Hepatocyte (in vitro differentiated cells): ENCODE data around the gene TBXAS1.

ENCODE experiments used
- EZH2 ChIP-seq: fragments of 200-600 bp; sonication (generic); IDR thresholded peaks from 2 replicates; pipeline ENCODE4 v1.6.1; 2016; ENCODE audit warnings: antibody characterized with exemption, mild to moderate bottlenecking, borderline replicate concordance
- TF ChIP-seq, protein P1 (sequence below): fragments of 200-600 bp; sonication (generic); IDR thresholded peaks from 2 replicates; pipeline ENCODE4 v1.5.1; 2016; ENCODE audit warnings: antibody characterized with exemption, mild to moderate bottlenecking; ENCODE audit not compliant: poor library complexity

DNA sequence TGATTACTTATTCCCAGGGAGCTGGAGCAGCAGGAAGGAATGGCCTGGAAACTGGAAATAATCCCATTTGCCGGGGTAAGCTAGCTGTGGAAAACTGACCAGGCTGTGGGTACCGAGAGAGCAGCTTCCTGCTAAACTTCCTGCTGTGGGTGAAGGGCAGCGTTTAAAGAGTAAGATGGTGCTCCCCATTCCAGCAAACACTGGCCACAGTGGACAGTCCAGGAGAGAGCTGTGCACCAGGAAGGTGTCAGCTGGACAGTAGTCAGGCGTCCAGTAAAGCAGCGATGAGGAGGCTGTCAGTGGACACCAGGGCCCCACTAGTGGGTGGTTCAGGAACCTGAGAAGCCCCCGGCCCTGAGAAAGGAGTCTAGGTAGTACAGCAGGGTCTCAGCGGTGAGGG, 55.4 kb downstream of the TBXAS1 start:
- TF ChIP-seq, protein P1, sequence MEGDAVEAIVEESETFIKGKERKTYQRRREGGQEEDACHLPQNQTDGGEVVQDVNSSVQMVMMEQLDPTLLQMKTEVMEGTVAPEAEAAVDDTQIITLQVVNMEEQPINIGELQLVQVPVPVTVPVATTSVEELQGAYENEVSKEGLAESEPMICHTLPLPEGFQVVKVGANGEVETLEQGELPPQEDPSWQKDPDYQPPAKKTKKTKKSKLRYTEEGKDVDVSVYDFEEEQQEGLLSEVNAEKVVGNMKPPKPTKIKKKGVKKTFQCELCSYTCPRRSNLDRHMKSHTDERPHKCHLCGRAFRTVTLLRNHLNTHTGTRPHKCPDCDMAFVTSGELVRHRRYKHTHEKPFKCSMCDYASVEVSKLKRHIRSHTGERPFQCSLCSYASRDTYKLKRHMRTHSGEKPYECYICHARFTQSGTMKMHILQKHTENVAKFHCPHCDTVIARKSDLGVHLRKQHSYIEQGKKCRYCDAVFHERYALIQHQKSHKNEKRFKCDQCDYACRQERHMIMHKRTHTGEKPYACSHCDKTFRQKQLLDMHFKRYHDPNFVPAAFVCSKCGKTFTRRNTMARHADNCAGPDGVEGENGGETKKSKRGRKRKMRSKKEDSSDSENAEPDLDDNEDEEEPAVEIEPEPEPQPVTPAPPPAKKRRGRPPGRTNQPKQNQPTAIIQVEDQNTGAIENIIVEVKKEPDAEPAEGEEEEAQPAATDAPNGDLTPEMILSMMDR: no peak
- TF ChIP-seq EZH2: no peak
